Measurements from ENCODE around the gene TMUB2. TPM values are rescaled to one million over a fixed set of nuclear protein-coding genes. Genes with fewer than 3 reads are reported as not detected.
A peak's percentile ranks its signal among the peaks of the same experiment; 100 is the strongest.

TMUB2 gene
- total and polyA plus RNA-seq, 9 of the 15 experiments (the other 6 are each of a cell fraction or from before 2014, with no cell fraction given), result 4.1 to 29.8 (median 16.3) TPM

DNA sequence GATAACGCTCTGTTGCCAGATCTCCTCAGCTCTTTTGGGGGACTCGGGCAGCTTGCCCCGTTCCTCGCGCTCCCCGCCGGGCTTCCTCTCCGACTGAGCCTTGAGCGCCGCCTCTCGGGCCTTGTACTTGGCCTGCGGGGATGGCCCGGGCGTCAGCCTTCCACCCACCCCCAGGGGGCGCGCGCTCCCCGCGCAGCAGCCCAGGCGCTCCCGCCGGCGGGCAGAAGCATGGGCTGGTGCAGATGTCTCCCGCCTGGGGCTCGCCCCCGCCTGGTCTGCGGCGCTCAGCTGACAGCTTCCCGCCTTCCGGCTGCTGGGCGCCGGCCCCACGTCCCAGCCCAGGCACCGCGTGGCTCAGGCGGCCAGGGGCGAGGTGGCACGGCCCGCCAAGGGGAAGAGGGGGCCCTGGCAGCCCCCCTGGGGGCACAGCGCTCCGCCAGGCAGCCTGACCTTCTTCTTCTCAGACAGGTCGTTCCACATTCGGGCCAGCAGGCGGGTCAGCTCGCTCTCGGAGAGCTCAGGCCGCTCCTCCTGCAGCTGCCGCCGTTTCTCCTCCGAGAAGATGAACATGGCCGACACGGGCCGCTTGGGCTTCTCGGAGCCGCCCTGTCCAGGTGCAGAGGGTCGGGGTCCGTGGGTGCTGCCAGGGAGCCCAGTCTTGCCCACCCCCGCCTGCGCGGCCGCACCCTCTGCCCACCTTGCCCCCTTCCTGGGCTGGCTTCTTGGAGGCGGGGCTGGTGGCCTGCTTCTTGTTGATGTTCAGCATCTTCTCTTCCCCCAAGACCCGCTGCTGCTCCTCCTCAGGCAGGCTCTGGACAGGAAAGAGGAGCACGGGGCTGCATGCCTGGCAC, 23.8 kb downstream of the TMUB2 start (continued):
- TF ChIP-seq, protein P1, sequence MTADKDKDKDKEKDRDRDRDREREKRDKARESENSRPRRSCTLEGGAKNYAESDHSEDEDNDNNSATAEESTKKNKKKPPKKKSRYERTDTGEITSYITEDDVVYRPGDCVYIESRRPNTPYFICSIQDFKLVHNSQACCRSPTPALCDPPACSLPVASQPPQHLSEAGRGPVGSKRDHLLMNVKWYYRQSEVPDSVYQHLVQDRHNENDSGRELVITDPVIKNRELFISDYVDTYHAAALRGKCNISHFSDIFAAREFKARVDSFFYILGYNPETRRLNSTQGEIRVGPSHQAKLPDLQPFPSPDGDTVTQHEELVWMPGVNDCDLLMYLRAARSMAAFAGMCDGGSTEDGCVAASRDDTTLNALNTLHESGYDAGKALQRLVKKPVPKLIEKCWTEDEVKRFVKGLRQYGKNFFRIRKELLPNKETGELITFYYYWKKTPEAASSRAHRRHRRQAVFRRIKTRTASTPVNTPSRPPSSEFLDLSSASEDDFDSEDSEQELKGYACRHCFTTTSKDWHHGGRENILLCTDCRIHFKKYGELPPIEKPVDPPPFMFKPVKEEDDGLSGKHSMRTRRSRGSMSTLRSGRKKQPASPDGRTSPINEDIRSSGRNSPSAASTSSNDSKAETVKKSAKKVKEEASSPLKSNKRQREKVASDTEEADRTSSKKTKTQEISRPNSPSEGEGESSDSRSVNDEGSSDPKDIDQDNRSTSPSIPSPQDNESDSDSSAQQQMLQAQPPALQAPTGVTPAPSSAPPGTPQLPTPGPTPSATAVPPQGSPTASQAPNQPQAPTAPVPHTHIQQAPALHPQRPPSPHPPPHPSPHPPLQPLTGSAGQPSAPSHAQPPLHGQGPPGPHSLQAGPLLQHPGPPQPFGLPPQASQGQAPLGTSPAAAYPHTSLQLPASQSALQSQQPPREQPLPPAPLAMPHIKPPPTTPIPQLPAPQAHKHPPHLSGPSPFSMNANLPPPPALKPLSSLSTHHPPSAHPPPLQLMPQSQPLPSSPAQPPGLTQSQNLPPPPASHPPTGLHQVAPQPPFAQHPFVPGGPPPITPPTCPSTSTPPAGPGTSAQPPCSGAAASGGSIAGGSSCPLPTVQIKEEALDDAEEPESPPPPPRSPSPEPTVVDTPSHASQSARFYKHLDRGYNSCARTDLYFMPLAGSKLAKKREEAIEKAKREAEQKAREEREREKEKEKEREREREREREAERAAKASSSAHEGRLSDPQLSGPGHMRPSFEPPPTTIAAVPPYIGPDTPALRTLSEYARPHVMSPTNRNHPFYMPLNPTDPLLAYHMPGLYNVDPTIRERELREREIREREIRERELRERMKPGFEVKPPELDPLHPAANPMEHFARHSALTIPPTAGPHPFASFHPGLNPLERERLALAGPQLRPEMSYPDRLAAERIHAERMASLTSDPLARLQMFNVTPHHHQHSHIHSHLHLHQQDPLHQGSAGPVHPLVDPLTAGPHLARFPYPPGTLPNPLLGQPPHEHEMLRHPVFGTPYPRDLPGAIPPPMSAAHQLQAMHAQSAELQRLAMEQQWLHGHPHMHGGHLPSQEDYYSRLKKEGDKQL (CRISPR knock-in tag; IDR thresholded peaks at IDR 0.05; ENCODE audit: borderline replicate concordance), result no peak
- TF ChIP-seq, protein P2, sequence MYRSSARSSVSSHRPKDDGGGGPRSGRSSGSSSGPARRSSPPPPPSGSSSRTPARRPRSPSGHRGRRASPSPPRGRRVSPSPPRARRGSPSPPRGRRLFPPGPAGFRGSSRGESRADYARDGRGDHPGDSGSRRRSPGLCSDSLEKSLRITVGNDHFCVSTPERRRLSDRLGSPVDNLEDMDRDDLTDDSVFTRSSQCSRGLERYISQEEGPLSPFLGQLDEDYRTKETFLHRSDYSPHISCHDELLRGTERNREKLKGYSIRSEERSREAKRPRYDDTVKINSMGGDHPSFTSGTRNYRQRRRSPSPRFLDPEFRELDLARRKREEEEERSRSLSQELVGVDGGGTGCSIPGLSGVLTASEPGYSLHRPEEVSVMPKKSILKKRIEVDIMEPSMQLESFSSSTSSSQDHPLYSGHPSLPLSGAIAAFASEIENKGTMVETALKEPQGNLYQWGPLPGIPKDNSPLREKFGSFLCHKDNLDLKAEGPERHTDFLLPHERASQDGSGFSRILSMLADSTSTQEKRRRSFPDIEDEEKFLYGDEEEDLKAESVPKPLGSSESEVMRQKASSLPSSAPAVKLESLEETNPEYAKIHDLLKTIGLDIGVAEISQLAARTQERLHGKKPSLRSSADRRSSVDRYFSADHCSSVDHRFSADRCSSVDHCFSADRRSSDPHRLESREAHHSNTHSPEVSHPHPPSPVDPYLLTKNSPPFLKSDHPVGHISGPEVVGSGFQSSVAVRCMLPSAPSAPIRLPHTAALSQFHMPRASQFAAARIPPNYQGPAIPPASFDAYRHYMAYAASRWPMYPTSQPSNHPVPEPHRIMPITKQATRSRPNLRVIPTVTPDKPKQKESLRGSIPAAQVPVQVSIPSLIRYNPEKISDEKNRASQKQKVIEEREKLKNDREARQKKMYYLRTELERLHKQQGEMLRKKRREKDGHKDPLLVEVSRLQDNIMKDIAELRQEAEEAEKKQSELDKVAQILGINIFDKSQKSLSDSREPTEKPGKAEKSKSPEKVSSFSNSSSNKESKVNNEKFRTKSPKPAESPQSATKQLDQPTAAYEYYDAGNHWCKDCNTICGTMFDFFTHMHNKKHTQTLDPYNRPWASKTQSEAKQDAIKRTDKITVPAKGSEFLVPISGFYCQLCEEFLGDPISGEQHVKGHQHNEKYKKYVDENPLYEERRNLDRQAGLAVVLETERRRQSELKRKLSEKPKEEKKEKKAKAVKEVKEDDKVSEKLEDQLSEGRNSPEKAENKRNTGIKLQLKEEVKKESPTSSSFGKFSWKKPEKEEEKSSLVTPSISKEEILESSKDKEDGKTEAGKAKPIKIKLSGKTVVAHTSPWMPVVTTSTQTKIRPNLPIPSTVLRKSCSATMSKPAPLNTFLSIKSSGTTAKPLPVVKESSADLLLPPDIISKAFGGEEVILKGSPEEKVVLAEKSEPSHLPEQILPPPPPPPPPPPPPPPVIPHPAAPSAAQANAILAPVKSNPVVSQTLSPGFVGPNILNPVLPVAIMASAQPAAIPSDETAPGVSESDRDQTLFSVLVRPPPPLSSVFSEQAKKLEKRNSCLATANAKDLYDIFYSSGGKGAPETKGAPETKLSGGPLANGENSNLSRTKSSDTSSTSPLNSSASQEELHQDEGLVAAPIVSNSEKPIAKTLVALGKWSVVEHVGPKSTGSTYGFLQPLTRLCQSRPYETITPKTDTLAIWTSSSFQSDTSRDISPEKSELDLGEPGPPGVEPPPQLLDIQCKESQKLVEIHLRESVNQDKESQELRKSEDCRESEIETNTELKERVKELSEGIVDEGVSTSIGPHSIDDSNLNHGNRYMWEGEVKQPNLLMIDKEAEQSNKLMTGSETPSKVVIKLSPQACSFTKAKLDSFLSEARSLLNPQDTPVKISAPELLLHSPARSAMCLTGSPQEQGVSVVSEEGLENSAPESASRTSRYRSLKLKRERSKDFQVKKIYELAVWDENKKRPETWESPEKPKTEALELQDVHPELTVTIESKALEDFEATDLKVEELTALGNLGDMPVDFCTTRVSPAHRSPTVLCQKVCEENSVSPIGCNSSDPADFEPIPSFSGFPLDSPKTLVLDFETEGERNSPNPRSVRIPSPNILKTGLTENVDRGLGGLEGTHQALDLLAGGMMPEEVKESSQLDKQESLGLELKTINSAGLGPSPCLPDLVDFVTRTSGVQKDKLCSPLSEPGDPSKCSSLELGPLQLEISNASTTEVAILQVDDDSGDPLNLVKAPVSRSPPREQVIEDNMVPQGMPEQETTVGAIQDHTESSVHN (IDR thresholded peaks at IDR 0.05; ENCODE audit: borderline replicate concordance in 1 of 2, low read depth in 1 of 2), result no peak
- TF ChIP-seq JUNB (CRISPR knock-in tag; conservative IDR thresholded peaks at IDR 0.05) (no peak), ZNF316 (IDR thresholded peaks at IDR 0.05) (no peak), HCFC1 (IDR thresholded peaks at IDR 0.05; ENCODE audit: low read depth, low read length) (peak; percentile 62; the same call in 1 of the 2 replicates), FIP1L1 (IDR thresholded peaks at IDR 0.05; ENCODE audit: low read depth, low read length, poor library complexity, severe bottlenecking) (peak; percentile 98), ZNF507 (tag; conservative IDR thresholded peaks at IDR 0.05) (no peak)
- TF ChIP-seq, protein P3, sequence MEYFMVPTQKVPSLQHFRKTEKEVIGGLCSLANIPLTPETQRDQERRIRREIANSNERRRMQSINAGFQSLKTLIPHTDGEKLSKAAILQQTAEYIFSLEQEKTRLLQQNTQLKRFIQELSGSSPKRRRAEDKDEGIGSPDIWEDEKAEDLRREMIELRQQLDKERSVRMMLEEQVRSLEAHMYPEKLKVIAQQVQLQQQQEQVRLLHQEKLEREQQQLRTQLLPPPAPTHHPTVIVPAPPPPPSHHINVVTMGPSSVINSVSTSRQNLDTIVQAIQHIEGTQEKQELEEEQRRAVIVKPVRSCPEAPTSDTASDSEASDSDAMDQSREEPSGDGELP (CRISPR knock-in tag; IDR thresholded peaks at IDR 0.05; ENCODE audit: borderline replicate concordance), result peak; percentile 98
- TF ChIP-seq, protein P4, sequence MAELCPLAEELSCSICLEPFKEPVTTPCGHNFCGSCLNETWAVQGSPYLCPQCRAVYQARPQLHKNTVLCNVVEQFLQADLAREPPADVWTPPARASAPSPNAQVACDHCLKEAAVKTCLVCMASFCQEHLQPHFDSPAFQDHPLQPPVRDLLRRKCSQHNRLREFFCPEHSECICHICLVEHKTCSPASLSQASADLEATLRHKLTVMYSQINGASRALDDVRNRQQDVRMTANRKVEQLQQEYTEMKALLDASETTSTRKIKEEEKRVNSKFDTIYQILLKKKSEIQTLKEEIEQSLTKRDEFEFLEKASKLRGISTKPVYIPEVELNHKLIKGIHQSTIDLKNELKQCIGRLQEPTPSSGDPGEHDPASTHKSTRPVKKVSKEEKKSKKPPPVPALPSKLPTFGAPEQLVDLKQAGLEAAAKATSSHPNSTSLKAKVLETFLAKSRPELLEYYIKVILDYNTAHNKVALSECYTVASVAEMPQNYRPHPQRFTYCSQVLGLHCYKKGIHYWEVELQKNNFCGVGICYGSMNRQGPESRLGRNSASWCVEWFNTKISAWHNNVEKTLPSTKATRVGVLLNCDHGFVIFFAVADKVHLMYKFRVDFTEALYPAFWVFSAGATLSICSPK (IDR thresholded peaks at IDR 0.05; ENCODE audit: borderline replicate concordance), result no peak

All from K562 (cell line).